Activated T-helper 1 cell treated with anti-CD3 and anti-CD28 coated beads, Interleukin-12 subunit alpha, Interleukin-12 subunit beta, Interleukin-2, Interleukin-4 antibody, amounts not matched to agents 30 ng/mL and 10 ng/mL and 1 ng/mL, durations not matched to agents 14 hours and 24 hours and 36 hours (primary cell): ENCODE data around the gene MR1. TPM values are rescaled to one million over a fixed set of nuclear protein-coding genes. Genes with fewer than 3 reads are reported as not detected.
A peak's percentile ranks its signal among the peaks of the same experiment; 100 is the strongest.
"Not testable (repeated sequence)": the region's sequence is repeated elsewhere in the genome, so short reads cannot be mapped to it uniquely, and the experiment has no call there.

Experiments
- DNase-seq: peaks from one replicate; pipeline ENCODE4 v3.0.0; 2021; ENCODE audit warnings: low spot score
- H3K27ac Mint-ChIP-seq: one replicate; pipeline ENCODE4 v1.8.0; 2021; ENCODE audit warnings: mild to moderate bottlenecking, mixed read lengths
- H3K27me3 Mint-ChIP-seq: one replicate; pipeline ENCODE4 v1.8.0; 2022; ENCODE audit warnings: mild to moderate bottlenecking, moderate library complexity, mixed read lengths; ENCODE audit not compliant: insufficient read depth
- H3K36me3 Mint-ChIP-seq: one replicate; pipeline ENCODE4 v1.8.0; 2021; ENCODE audit warnings: low read depth, mixed read lengths
- H3K4me1 Mint-ChIP-seq: one replicate; pipeline ENCODE4 v1.8.0; 2021; ENCODE audit warnings: low read depth, mixed read lengths
- H3K4me3 Mint-ChIP-seq: one replicate; pipeline ENCODE4 v1.8.0; 2021; ENCODE audit warnings: mild to moderate bottlenecking, moderate library complexity, mixed read lengths
- H3K9me3 Mint-ChIP-seq: one replicate; pipeline ENCODE4 v1.8.0; 2021; ENCODE audit warnings: mixed read lengths
- intact Hi-C: fragments of 100-400 bp; cut with micrococcal nuclease; formaldehyde crosslinking; loops from one replicate; pipeline ENCODE4 v1.15.1; 2024
- total RNA-seq: library from RNA; stranded (reverse); gene quantifications from 2 replicates; pipeline ENCODE4 v1.2.3, GENCODE V29; 2022

Gene MR1
- total RNA-seq, 1 donor from 2014 or later: 17.6 TPM

GRCh38 chr1:181036107-181036836 lies 2.5 kb downstream of the MR1 start:
- H3K4me1 Mint-ChIP-seq: peaks cover 76% of the 10 kb centered on the region
- intact Hi-C loops: loop anchor here (5.0 to 10.0 kb wide), 3 partner anchors 154 to 989 kb away; no protein-coding TSS in a partner anchor
- H3K4me3 Mint-ChIP-seq: peak overlapping the region; percentile 57
- peaks cover 33% of the 10 kb centered on the region for H3K36me3 Mint-ChIP-seq
- no peak for DNase-seq
- no peak overlapping the region for H3K27ac Mint-ChIP-seq
- no peaks in the 10 kb centered on the region for H3K27me3 Mint-ChIP-seq
- no peaks in the 10 kb centered on the region for H3K9me3 Mint-ChIP-seq

- no peaks in the 10 kb centered on the region for H3K27me3 Mint-ChIP-seq
- H3K27ac Mint-ChIP-seq: no peak overlapping the region
- intact Hi-C loops: loop anchor here (5.0 to 10.0 kb wide), 3 partner anchors 155 to 987 kb away; no protein-coding TSS in a partner anchor
- no peak overlapping the region for H3K4me3 Mint-ChIP-seq
- peaks cover 36% of the 10 kb centered on the region for H3K36me3 Mint-ChIP-seq
- peaks cover 83% of the 10 kb centered on the region for H3K4me1 Mint-ChIP-seq
- DNase-seq: no peak
- H3K9me3 Mint-ChIP-seq: no peaks in the 10 kb centered on the region
Observed at GRCh38 chr1:181037386-181037785, 3.6 kb downstream of the MR1 start.

- intact Hi-C loops: loop anchor here (1.0 to 10.0 kb wide), 7 partner anchors 16 to 986 kb away; partner anchors contain the start of gene STX6
- Mint-ChIP-seq H3K9me3 (no peaks in the 10 kb centered on the region), H3K36me3 (peaks cover 39% of the 10 kb centered on the region), H3K4me3 (no peak overlapping the region), H3K27me3 (no peaks in the 10 kb centered on the region), H3K27ac (peak overlapping the region; percentile 30), H3K4me1 (peaks cover 80% of the 10 kb centered on the region)
- DNase-seq: peak; percentile 48
Observed at GRCh38 chr1:181038399-181038873, 4.7 kb downstream of the MR1 start.

- no peak for DNase-seq
- intact Hi-C loops: loop anchor here (5.0 kb wide), 1 partner anchor 408 kb away; the partner anchor contains the start of gene XPR1
- H3K27me3 Mint-ChIP-seq: no peaks in the 10 kb centered on the region
- peaks cover 79% of the 10 kb centered on the region for H3K4me1 Mint-ChIP-seq
- peaks cover 41% of the 10 kb centered on the region for H3K36me3 Mint-ChIP-seq
- H3K4me3 Mint-ChIP-seq: no peak overlapping the region
- peak overlapping the region; percentile 44 for H3K27ac Mint-ChIP-seq
- H3K9me3 Mint-ChIP-seq: no peaks in the 10 kb centered on the region
Observed at GRCh38 chr1:181040284-181040865, 6.6 kb downstream of the MR1 start.

GRCh38 chr1:181043025-181043888 lies 9.5 kb downstream of the MR1 start:
- H3K27me3 Mint-ChIP-seq: no peaks in the 10 kb centered on the region
- intact Hi-C loops: loop anchor here (5.0 kb wide), 1 partner anchor 411 kb away; the partner anchor contains the start of gene XPR1
- peak overlapping the region; percentile 96 for H3K27ac Mint-ChIP-seq
- H3K36me3 Mint-ChIP-seq: peaks cover 39% of the 10 kb centered on the region
- no peak for DNase-seq
- H3K4me1 Mint-ChIP-seq: peaks cover 55% of the 10 kb centered on the region
- H3K4me3 Mint-ChIP-seq: peak overlapping the region; percentile 72
- no peaks in the 10 kb centered on the region for H3K9me3 Mint-ChIP-seq

- H3K4me1 Mint-ChIP-seq: peaks cover 49% of the 10 kb centered on the region
- peak; percentile 63 for DNase-seq
- no peaks in the 10 kb centered on the region for H3K9me3 Mint-ChIP-seq
- no peaks in the 10 kb centered on the region for H3K27me3 Mint-ChIP-seq
- H3K27ac Mint-ChIP-seq: peak overlapping the region; percentile 96
- intact Hi-C loops: loop anchor here (1.0 to 5.0 kb wide), 5 partner anchors 11 to 412 kb away; partner anchors contain the start of genes MR1 and XPR1
- H3K36me3 Mint-ChIP-seq: peaks cover 33% of the 10 kb centered on the region
- peak overlapping the region; percentile 79 for H3K4me3 Mint-ChIP-seq
Observed at GRCh38 chr1:181044449-181044966, 10.7 kb downstream of the MR1 start.

GRCh38 chr1:181045946-181046345 lies 12.2 kb downstream of the MR1 start:
- intact Hi-C loops, H3K27me3 Mint-ChIP-seq, H3K4me3 Mint-ChIP-seq, H3K9me3 Mint-ChIP-seq, H3K27ac Mint-ChIP-seq, DNase-seq: not testable (repeated sequence)
- peaks cover 26% of the 10 kb centered on the region for H3K36me3 Mint-ChIP-seq
- peaks cover 40% of the 10 kb centered on the region for H3K4me1 Mint-ChIP-seq

- H3K27me3 Mint-ChIP-seq: no peaks in the 10 kb centered on the region
- H3K4me1 Mint-ChIP-seq: peaks cover 13% of the 10 kb centered on the region
- peaks cover 26% of the 10 kb centered on the region for H3K36me3 Mint-ChIP-seq
- no peak for DNase-seq
- H3K4me3 Mint-ChIP-seq: no peak overlapping the region
- no peak overlapping the region for H3K27ac Mint-ChIP-seq
- H3K9me3 Mint-ChIP-seq: no peaks in the 10 kb centered on the region
- intact Hi-C loops: no loop called here
Observed at GRCh38 chr1:181049378-181049777, 15.6 kb downstream of the MR1 start.

GRCh38 chr1:181050922-181051321 lies 17.1 kb downstream of the MR1 start:
- DNase-seq: no peak
- intact Hi-C loops: no loop called here
- Mint-ChIP-seq H3K4me3 (no peak overlapping the region), H3K9me3 (no peaks in the 10 kb centered on the region), H3K27me3 (no peaks in the 10 kb centered on the region), H3K36me3 (peaks cover 33% of the 10 kb centered on the region), H3K4me1 (peaks cover 5% of the 10 kb centered on the region), H3K27ac (no peak overlapping the region)

GRCh38 chr1:181056560-181056959 lies 22.8 kb downstream of the MR1 start:
- no peak overlapping the region for H3K4me3 Mint-ChIP-seq
- H3K9me3 Mint-ChIP-seq: peaks cover 8% of the 10 kb centered on the region
- H3K36me3 Mint-ChIP-seq: peaks cover 51% of the 10 kb centered on the region
- intact Hi-C loops: no loop called here
- no peak for DNase-seq
- H3K27ac Mint-ChIP-seq: no peak overlapping the region
- peaks cover 6% of the 10 kb centered on the region for H3K4me1 Mint-ChIP-seq
- H3K27me3 Mint-ChIP-seq: no peaks in the 10 kb centered on the region

GRCh38 chr1:181057079-181057478 lies 23.3 kb downstream of the MR1 start:
- Mint-ChIP-seq H3K36me3 (peaks cover 49% of the 10 kb centered on the region), H3K4me3 (no peak overlapping the region), H3K4me1 (peaks cover 11% of the 10 kb centered on the region), H3K27me3 (no peaks in the 10 kb centered on the region), H3K9me3 (peaks cover 8% of the 10 kb centered on the region), H3K27ac (no peak overlapping the region)
- no peak for DNase-seq
- intact Hi-C loops: no loop called here

- Mint-ChIP-seq H3K27ac (no peak overlapping the region), H3K4me1 (peaks cover 25% of the 10 kb centered on the region), H3K9me3 (peaks cover 8% of the 10 kb centered on the region), H3K4me3 (no peak overlapping the region), H3K27me3 (no peaks in the 10 kb centered on the region), H3K36me3 (peaks cover 41% of the 10 kb centered on the region)
- DNase-seq: no peak
- intact Hi-C loops: no loop called here
Observed at GRCh38 chr1:181059435-181059834, 25.7 kb downstream of the MR1 start.
